Measurements from ENCODE around the gene DDX25.

DDX25 gene

GRCh38 chr11:125971618-125972017, 67.3 kb downstream of the DDX25 start:
- Histone ChIP-seq H3K27ac (no peak overlapping the region), H3K36me3 (no peaks in the 10 kb centered on the region), H3K27me3 (no peaks in the 10 kb centered on the region), H3K4me1 (no peaks in the 10 kb centered on the region), H3K4me3 (no peak overlapping the region), H3K9me3 (no peaks in the 10 kb centered on the region)
- intact Hi-C loops (cut with DNase I; ENCODE audit: low total_unique reads) = no loop called here
- DNase-seq = no peak
- no peak for TF ChIP-seq CTCF (IDR thresholded peaks at IDR 0.05)

GRCh38 chr11:125974284-125974683, 70.0 kb downstream of the DDX25 start:
- Histone ChIP-seq H3K4me3 (no peak overlapping the region), H3K9me3 (no peaks in the 10 kb centered on the region), H3K27ac (no peak overlapping the region), H3K4me1 (peaks cover 0 to 5% (median 0%) of the 10 kb centered on the region in 4 donors), H3K36me3 (no peaks in the 10 kb centered on the region), H3K27me3 (no peaks in the 10 kb centered on the region)
- no peak for DNase-seq
- TF ChIP-seq CTCF (IDR thresholded peaks at IDR 0.05) = no peak
- intact Hi-C loops (cut with DNase I; ENCODE audit: low total_unique reads) = no loop called here

GRCh38 chr11:125975634-125976033, 71.3 kb downstream of the DDX25 start:
- Histone ChIP-seq H3K36me3 (no peaks in the 10 kb centered on the region), H3K4me3 (no peak overlapping the region), H3K27ac (no peak overlapping the region), H3K4me1 (peaks cover 0 to 5% (median 0%) of the 10 kb centered on the region in 4 donors), H3K27me3 (no peaks in the 10 kb centered on the region), H3K9me3 (no peaks in the 10 kb centered on the region)
- no peak for TF ChIP-seq CTCF (IDR thresholded peaks at IDR 0.05)
- intact Hi-C loops (cut with DNase I; ENCODE audit: low total_unique reads) = no loop called here
- DNase-seq = no peak

GRCh38 chr11:125976156-125976555, 71.8 kb downstream of the DDX25 start:
- Histone ChIP-seq H3K36me3 (no peaks in the 10 kb centered on the region), H3K4me3 (no peak overlapping the region), H3K4me1 (peaks cover 0 to 5% (median 0%) of the 10 kb centered on the region in 4 donors), H3K27me3 (no peaks in the 10 kb centered on the region), H3K27ac (no peak overlapping the region), H3K9me3 (no peaks in the 10 kb centered on the region)
- DNase-seq = no peak
- intact Hi-C loops (cut with DNase I; ENCODE audit: low total_unique reads) = no loop called here
- TF ChIP-seq CTCF (IDR thresholded peaks at IDR 0.05) = no peak

GRCh38 chr11:125977333-125977732, 73.0 kb downstream of the DDX25 start:
- H3K36me3 ChIP-seq = no peaks in the 10 kb centered on the region
- no peak for DNase-seq
- H3K4me3 ChIP-seq = no peak overlapping the region
- TF ChIP-seq CTCF (IDR thresholded peaks at IDR 0.05) = no peak
- peaks cover 0 to 5% (median 0%) of the 10 kb centered on the region in 4 donors for H3K4me1 ChIP-seq
- intact Hi-C loops (cut with DNase I; ENCODE audit: low total_unique reads) = no loop called here
- no peak overlapping the region for H3K27ac ChIP-seq
- no peaks in the 10 kb centered on the region for H3K9me3 ChIP-seq
- no peaks in the 10 kb centered on the region for H3K27me3 ChIP-seq

GRCh38 chr11:125978181-125978716, 73.9 kb downstream of the DDX25 start:
- DNase-seq = no peak
- no peaks in the 10 kb centered on the region for H3K27me3 ChIP-seq
- H3K4me1 ChIP-seq = peaks cover 0 to 5% (median 0%) of the 10 kb centered on the region in 4 donors
- no peaks in the 10 kb centered on the region for H3K36me3 ChIP-seq
- no peak overlapping the region for H3K4me3 ChIP-seq
- TF ChIP-seq CTCF (IDR thresholded peaks at IDR 0.05) = no peak
- H3K27ac ChIP-seq = no peak overlapping the region
- H3K9me3 ChIP-seq = no peaks in the 10 kb centered on the region
- intact Hi-C loops (cut with DNase I; ENCODE audit: low total_unique reads) = no loop called here

All from tibial artery (tissue), 4 donors.